Chondrocyte (in vitro differentiated cells): ENCODE results near the gene POLA1. TPM values are rescaled to one million over a fixed set of nuclear protein-coding genes. Genes with fewer than 3 reads are reported as not detected.

Experiments
- DNase-seq: peaks from one replicate; pipeline ENCODE4 v3.0.0; 2021; ENCODE audit warnings: mixed read lengths, low spot score
- H3K27ac Mint-ChIP-seq: one replicate; pipeline ENCODE4 v1.8.0; 2021; ENCODE audit warnings: mild to moderate bottlenecking, moderate library complexity, mixed read lengths; ENCODE audit not compliant: unreplicated experiment
- H3K27me3 Mint-ChIP-seq: 2 replicates; pipeline ENCODE4 v1.8.0; 2021; ENCODE audit warnings: low read depth, mixed read lengths
- H3K36me3 Mint-ChIP-seq: 2 replicates; pipeline ENCODE4 v1.8.0; 2021; ENCODE audit warnings: low read depth, mixed read lengths
- H3K4me1 Mint-ChIP-seq: 2 replicates; pipeline ENCODE4 v1.8.0; 2021; ENCODE audit warnings: low read depth, mild to moderate bottlenecking, mixed read lengths
- H3K4me3 Mint-ChIP-seq: one replicate; pipeline ENCODE4 v1.8.0; 2021; ENCODE audit warnings: mild to moderate bottlenecking, moderate library complexity, mixed read lengths; ENCODE audit not compliant: unreplicated experiment
- H3K9me3 Mint-ChIP-seq: 2 replicates; pipeline ENCODE4 v1.8.0; 2021; ENCODE audit warnings: low read depth, mixed read lengths
- CTCF ChIP-seq: fragments of 200-600 bp; sonication (generic); IDR thresholded peaks from 2 replicates; pipeline ENCODE4 v1.5.0; 2021; ENCODE audit warnings: antibody characterized with exemption, mild to moderate bottlenecking, moderate library complexity
- total RNA-seq: library from RNA; stranded (reverse); gene quantifications from 3 replicates; pipeline ENCODE4 v1.2.1, GENCODE V29; 2021

The POLA1 gene
- total RNA-seq, 1 donor from 2014 or later = 10.8 TPM

DNA sequence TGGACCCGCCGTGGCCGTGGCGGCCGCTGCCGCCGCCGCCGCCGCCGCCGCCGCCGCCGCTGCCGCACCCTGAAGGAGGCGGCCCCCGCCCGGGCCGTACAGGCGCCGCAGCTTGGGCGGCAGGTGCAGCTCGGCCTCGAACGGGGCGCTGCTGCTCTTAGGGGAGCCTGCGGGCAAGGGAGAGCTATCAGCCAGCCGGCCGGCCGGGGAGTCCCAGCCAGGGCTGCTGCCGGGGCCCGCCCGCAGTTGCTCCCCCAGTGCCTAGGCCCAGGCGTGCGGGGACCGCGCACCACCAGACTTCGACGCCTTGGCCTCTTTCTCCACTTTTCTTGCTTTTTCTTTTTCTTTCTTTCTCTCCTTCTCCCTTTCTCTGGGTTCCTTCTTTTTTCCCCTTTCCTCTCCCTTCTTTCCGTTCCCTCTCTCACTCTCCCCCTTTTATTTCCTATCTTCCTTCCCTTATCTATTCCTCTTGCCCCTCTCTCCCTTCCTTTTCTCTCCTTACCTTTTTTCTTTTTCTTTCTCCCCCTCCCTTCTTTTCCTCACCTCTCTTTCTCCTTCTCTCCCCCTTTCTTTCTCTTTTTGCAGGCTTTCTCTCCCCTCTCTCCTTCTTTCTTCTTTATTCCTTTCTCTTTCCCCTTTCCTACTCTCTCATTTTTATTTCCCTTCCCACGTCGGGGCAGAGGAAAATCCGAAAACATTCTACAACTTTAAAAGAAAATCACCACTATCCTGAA is 320.1 kb downstream of the POLA1 start:
- Mint-ChIP-seq H3K27me3 (peaks cover 80% of the 10 kb centered on the region), H3K4me3 (peak overlapping the region; percentile 16), H3K27ac (no peak overlapping the region)

GRCh38 chrX:25014366-25014838 is 320.7 kb downstream of the POLA1 start:
- no peak for TF ChIP-seq CTCF
- peaks cover 33% of the 10 kb centered on the region for H3K4me1 Mint-ChIP-seq
- H3K27me3 Mint-ChIP-seq = peaks cover 79% of the 10 kb centered on the region
- no peak for DNase-seq
- no peaks in the 10 kb centered on the region for H3K9me3 Mint-ChIP-seq
- H3K27ac Mint-ChIP-seq = no peak overlapping the region
- peaks cover 1% of the 10 kb centered on the region for H3K36me3 Mint-ChIP-seq
- H3K4me3 Mint-ChIP-seq = no peak overlapping the region

More for the DNA sequence above, 320.1 kb downstream of the POLA1 start:
- peaks cover 33% of the 10 kb centered on the region for H3K4me1 Mint-ChIP-seq
- DNase-seq = no peak
- peaks cover 1% of the 10 kb centered on the region for H3K36me3 Mint-ChIP-seq
- no peaks in the 10 kb centered on the region for H3K9me3 Mint-ChIP-seq
- TF ChIP-seq CTCF = no peak

GRCh38 chrX:25015486-25016360 is 322.0 kb downstream of the POLA1 start, which contains the start of gene ARX:
Gene ARX (minus strand): TSS chrX:25015965. CDS start chrX:25015737, 228 bp downstream.
- Mint-ChIP-seq H3K4me1 (peaks cover 39% of the 10 kb centered on the region), H3K36me3 (peaks cover 1% of the 10 kb centered on the region), H3K27ac (no peak within 1 kb of the TSS), H3K4me3 (peak within 1 kb of the TSS; percentile 42), H3K27me3 (peaks cover 77% of the 10 kb centered on the region), H3K9me3 (no peaks in the 10 kb centered on the region)
- DNase-seq = no peak
- TF ChIP-seq CTCF = no peak

GRCh38 chrX:25016361-25016671 is 322.6 kb downstream of the POLA1 start:
- H3K27me3 Mint-ChIP-seq = peaks cover 77% of the 10 kb centered on the region

More at GRCh38 chrX:25016361-25016671, 322.6 kb downstream of the POLA1 start:
- H3K4me1 Mint-ChIP-seq = peaks cover 43% of the 10 kb centered on the region
- no peak for TF ChIP-seq CTCF
- H3K36me3 Mint-ChIP-seq = peaks cover 1% of the 10 kb centered on the region
- DNase-seq = no peak
- H3K27ac Mint-ChIP-seq = no peak overlapping the region
- no peaks in the 10 kb centered on the region for H3K9me3 Mint-ChIP-seq
- H3K4me3 Mint-ChIP-seq = peak overlapping the region; percentile 40
